Gastroesophageal sphincter (tissue), 4 donors: ENCODE measurements around the gene PAFAH2. TPM values are rescaled to one million over a fixed set of nuclear protein-coding genes. Genes with fewer than 3 reads are reported as not detected.

ENCODE experiments used
- ATAC-seq: fragments of 150-250 bp; one replicate; pipeline ENCODE4 v1.9.1; 2016; ENCODE audit warnings: mild to moderate bottlenecking, moderate library complexity
- H3K27ac ChIP-seq, 4 donors: fragments of 200-600 bp; sonication (generic) in 3 of 4; 1 replicate in 3 of 4; 2 replicates in 1 of 4; pipeline ENCODE4 v1.5.1; 2016 to 2019
- H3K27me3 ChIP-seq: fragments of 200-600 bp; sonication (generic); one replicate; pipeline ENCODE4 v1.5.1; 2019
- H3K36me3 ChIP-seq, 2 donors: fragments of 200-600 bp; sonication (generic); one replicate each; pipeline ENCODE4 v1.5.1; 2019; ENCODE audit warnings: control low read depth in 1 of 2
- H3K4me1 ChIP-seq, 3 donors: fragments of 200-600 bp; sonication (generic); 1 replicate in 2 of 3; 2 replicates in 1 of 3; pipeline ENCODE4 v1.5.1; 2016 to 2019; ENCODE audit warnings: control low read depth in 2 of 3
- H3K4me3 ChIP-seq, 2 donors: fragments of 200-600 bp; sonication (generic); one replicate each; pipeline ENCODE4 v1.5.1; 2019; ENCODE audit warnings: mild to moderate bottlenecking in 1 of 2, moderate library complexity in 1 of 2
- H3K9me3 ChIP-seq, 3 donors: fragments of 200-600 bp; sonication (generic); one replicate each; pipeline ENCODE4 v1.5.1; 2017 to 2019; ENCODE audit warnings: control low read depth in 2 of 3
- EP300 ChIP-seq: sonication (generic); formaldehyde crosslinking; IDR thresholded peaks from one replicate; pipeline ENCODE4 v1.6.1; 2017; ENCODE audit warnings: antibody characterized with exemption, mild to moderate bottlenecking
- POLR2A ChIP-seq, 2 donors: fragments of 450-650 bp; IDR thresholded peaks; one replicate each; pipeline ENCODE4 v1.6.1; 2017; ENCODE audit warnings: antibody characterized with exemption in 2 of 2, mild to moderate bottlenecking in 2 of 2, moderate library complexity in 1 of 2
- POLR2AphosphoS5 ChIP-seq: sonication (generic); formaldehyde crosslinking; IDR thresholded peaks from one replicate; pipeline ENCODE4 v1.6.1; 2017; ENCODE audit warnings: antibody characterized with exemption
- WGBS, 2 donors: methylation state at CpG; one replicate each; pipeline ENCODE4 v1.1.5; 2018; ENCODE audit warnings: low coverage in 1 of 2; 5-methylcytosine and 5-hydroxymethylcytosine counted together
- total RNA-seq, 4 donors: library from RNA; depleted of rRNA; stranded (reverse); fragments of >200 nt; gene quantifications; one replicate each; pipeline ENCODE4 v1.1.0, GENCODE V29; 2016
- TF ChIP-seq, protein P1 (sequence below), 4 experiments: fragments of 200-600 bp in 2 of 4; fragments of 450-650 bp in 2 of 4; sonication (generic) in 1 of 4; IDR thresholded peaks; one replicate each; pipeline ENCODE4 v1.5.1; 2017 to 2019; ENCODE audit warnings: antibody characterized with exemption in 4 of 4, mild to moderate bottlenecking in 2 of 4, moderate library complexity in 2 of 4

PAFAH2 gene
- total RNA-seq, 4 donors from 2014 or later, result 6.6 to 12.2 (median 8.5) TPM

DNA sequence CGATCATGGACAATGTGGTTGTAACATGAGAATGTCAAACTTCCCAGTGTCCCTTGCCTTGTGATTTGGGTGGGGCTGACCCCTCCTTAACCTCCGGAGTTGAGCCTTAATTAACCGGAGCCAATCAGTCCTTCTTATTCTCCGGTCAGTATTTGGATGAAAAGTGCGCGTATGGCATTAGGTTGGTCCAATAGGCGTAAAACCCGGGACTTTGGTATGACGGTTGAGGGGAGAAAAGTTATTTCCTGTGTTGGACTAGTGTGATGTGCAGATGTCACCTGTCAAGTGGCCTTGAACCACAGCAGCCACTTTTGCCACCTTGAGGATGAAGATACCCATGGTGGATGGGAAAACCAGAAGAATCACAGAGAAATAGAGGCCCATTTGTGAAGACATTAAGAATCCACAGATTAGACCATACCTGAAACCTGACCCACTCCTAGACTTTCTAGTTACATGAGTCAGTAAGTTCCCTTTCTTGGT lies 5.1 kb downstream of the PAFAH2 start:
- peaks cover 0 to 45% of the 10 kb centered on the region in 2 donors for H3K36me3 ChIP-seq
- peaks cover 3 to 15% (median 7%) of the 10 kb centered on the region in 3 donors for H3K4me1 ChIP-seq
- WGBS, 2 donors, result 89 to 96% methylated on average over 9 of the region's 9 CpGs
- H3K4me3 ChIP-seq, result no peak overlapping the region
- no peak for ATAC-seq
- H3K27ac ChIP-seq, result no peak overlapping the region
- no peaks in the 10 kb centered on the region for H3K27me3 ChIP-seq
- H3K9me3 ChIP-seq, result no peaks in the 10 kb centered on the region
- TF ChIP-seq, protein P1, sequence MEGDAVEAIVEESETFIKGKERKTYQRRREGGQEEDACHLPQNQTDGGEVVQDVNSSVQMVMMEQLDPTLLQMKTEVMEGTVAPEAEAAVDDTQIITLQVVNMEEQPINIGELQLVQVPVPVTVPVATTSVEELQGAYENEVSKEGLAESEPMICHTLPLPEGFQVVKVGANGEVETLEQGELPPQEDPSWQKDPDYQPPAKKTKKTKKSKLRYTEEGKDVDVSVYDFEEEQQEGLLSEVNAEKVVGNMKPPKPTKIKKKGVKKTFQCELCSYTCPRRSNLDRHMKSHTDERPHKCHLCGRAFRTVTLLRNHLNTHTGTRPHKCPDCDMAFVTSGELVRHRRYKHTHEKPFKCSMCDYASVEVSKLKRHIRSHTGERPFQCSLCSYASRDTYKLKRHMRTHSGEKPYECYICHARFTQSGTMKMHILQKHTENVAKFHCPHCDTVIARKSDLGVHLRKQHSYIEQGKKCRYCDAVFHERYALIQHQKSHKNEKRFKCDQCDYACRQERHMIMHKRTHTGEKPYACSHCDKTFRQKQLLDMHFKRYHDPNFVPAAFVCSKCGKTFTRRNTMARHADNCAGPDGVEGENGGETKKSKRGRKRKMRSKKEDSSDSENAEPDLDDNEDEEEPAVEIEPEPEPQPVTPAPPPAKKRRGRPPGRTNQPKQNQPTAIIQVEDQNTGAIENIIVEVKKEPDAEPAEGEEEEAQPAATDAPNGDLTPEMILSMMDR (IDR thresholded peaks at IDR 0.05), result no peak
- TF ChIP-seq POLR2AphosphoS5 (no peak), EP300 (no peak), POLR2A (IDR thresholded peaks at IDR 0.05) (no peak)

DNA sequence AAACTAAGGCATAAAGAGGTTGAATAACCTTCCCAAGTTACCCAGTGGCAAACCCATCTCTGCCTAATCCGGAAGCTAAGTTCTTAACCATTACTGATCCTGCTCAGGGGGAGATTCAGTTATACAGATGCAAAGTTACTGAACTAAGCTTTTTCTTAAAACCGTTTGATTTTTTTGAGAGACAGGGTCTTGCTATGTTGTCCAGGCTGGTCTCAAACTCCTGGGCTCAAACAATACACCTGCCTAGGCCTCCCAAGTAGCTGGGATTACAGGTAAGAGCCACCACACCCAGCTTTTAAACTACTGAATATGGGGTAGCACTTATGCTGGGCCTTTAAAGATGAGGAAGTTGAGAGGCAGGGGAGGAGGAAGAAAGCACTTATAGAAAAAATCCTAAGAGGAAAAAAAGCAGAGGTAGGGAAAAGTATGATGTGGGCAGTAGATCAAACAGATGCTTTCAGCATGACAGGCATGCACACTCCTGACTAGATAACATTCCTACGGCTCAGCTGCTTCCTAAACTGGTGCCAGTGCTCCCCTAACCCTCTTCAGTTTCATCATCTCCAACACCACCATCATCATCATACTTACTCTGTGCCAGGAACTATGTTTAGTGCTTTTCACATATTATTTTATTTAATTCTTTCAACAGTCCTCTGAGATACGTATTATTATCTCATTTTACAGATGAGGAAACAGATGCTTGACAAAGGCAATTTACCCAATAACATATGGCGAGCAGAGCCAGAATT lies 5.8 kb downstream of the PAFAH2 start:
- H3K4me3 ChIP-seq, result no peak overlapping the region
- H3K36me3 ChIP-seq, result peaks cover 0 to 51% of the 10 kb centered on the region in 2 donors
- H3K27me3 ChIP-seq, result no peaks in the 10 kb centered on the region
- no peak for ATAC-seq
- H3K4me1 ChIP-seq, result peaks cover 3 to 10% (median 5%) of the 10 kb centered on the region in 3 donors
- no peaks in the 10 kb centered on the region for H3K9me3 ChIP-seq
- WGBS, 2 donors, result 83 to 85% methylated on average over 4 to 5 of the region's 5 CpGs
- H3K27ac ChIP-seq, result no peak overlapping the region
- TF ChIP-seq EP300 (no peak), POLR2A (IDR thresholded peaks at IDR 0.05) (no peak), POLR2AphosphoS5 (no peak)
- TF ChIP-seq, protein P1 (IDR thresholded peaks at IDR 0.05), result no peak

DNA sequence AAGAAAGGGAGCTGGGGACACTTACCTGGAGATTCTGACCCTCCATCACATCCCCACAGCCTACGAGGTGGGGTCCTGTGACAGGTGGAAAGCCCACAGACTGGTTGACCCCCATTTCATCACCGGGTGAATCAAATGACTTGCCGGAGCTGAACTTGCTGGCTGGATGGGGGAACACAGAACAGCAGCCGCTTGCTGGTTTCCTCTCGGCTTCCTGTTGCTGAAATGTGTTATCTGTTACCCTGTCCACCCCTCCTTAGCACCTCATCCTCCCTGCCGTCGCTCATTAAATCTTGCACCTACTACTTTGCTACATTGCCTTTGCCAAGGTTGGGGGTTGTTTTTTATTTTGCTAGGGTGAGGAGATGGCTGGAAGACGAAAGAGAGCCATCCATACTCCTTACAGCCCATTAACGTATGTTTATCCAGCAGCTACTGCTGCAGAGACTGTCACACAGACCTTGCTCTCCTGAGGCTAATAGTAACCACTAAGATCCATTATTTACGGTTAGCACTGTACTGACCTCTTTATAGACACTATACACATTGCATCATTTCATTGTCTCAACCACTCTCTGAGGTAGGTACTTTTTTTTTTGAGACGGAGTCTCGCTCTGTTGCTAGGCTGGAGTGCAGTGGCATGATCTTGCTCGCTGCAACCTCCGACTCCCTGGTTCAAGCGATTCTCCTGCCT lies 7.0 kb downstream of the PAFAH2 start:
- 70 to 76% methylated on average over 9 to 14 of the region's 15 CpGs for whole genome bisulfite sequencing, 2 donors
- no peak overlapping the region for H3K4me3 ChIP-seq

DNA sequence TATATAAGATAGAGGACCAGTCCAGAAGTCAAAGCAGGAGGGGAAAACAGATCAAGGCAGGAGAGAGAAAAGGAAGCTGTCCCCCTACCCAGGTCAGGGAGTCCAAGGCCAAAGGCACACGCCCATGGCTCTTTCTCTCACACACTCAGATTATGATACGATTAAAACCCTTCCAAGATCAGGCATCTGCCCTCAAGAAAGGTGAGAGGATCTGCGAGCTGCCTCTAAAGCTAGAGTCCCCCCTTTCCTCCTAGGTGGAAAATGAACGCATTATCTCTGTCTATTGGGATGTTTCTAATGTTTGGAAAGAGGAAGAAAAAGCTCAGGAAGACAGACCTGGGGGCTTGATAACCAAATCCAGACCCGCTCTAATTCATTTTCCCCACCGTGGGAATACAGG lies 7.6 kb downstream of the PAFAH2 start:
- H3K4me1 ChIP-seq, result no peaks in the 10 kb centered on the region
- no peaks in the 10 kb centered on the region for H3K27me3 ChIP-seq
- no peak overlapping the region for H3K27ac ChIP-seq
- H3K9me3 ChIP-seq, result no peaks in the 10 kb centered on the region
- TF ChIP-seq, protein P1 (IDR thresholded peaks at IDR 0.05), result no peak
- TF ChIP-seq POLR2A (IDR thresholded peaks at IDR 0.05) (no peak), POLR2AphosphoS5 (no peak), EP300 (no peak)
- 77 to 80% methylated on average over 4 to 6 of the region's 6 CpGs for WGBS, 2 donors
- ATAC-seq, result no peak
- H3K36me3 ChIP-seq, result peaks cover 0 to 69% of the 10 kb centered on the region in 2 donors
- H3K4me3 ChIP-seq, result no peak overlapping the region

More for the DNA sequence above, 7.0 kb downstream of the PAFAH2 start:
- no peak for TF ChIP-seq EP300
- TF ChIP-seq POLR2A (IDR thresholded peaks at IDR 0.05), result no peak
- no peak for TF ChIP-seq POLR2AphosphoS5
- Histone ChIP-seq H3K27me3 (no peaks in the 10 kb centered on the region), H3K27ac (no peak overlapping the region), H3K4me1 (no peaks in the 10 kb centered on the region), H3K36me3 (peaks cover 0 to 63% of the 10 kb centered on the region in 2 donors), H3K9me3 (no peaks in the 10 kb centered on the region)
- ATAC-seq, result peak; percentile 31

DNA sequence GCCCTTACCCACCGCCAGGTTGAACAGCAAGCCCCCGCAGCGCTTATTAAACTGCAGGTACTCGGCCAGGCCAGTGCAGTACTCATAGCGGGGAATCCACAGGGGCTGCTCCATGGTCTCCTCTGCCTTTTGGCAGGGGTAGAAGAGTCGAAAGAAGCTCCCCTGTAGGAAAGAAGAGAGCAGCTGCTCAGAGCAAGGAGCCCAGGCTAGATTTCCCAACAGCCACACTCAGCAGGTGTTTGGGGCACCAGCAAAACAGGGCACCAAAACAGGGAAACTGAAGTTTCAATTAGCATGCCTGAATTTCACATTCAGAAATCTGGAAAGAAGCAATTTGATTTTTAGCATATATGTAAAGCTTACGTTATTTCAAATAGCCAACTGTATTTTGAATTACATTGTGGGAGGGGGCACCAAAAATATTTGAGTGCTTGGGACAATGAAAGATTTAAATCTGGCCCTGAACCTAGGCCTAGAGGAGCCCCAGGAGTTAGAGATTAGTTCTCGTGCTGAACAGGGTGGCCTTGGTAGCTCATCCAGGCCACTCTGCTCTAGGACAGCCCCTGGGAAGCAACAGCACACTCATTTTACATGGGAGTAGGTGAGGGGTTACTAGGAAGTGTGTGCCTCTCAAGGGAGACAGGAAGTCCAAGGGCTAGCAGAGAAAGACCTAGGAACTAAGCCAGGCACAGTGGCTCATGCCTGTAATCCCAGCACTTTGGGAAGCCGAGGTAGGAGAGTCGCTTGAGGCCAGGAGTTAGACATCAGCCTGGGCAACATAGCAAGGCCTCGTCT lies 8.2 kb downstream of the PAFAH2 start:
- Histone ChIP-seq H3K9me3 (no peaks in the 10 kb centered on the region), H3K4me1 (no peaks in the 10 kb centered on the region), H3K27ac (no peak overlapping the region), H3K36me3 (peaks cover 0 to 75% of the 10 kb centered on the region in 2 donors), H3K4me3 (no peak overlapping the region), H3K27me3 (no peaks in the 10 kb centered on the region)
- TF ChIP-seq POLR2AphosphoS5, result no peak
- TF ChIP-seq EP300, result no peak
- ATAC-seq, result no peak
- WGBS, 2 donors, result 76 to 100% methylated on average over 2 to 4 of the region's 11 CpGs
